Measurements from ENCODE around the gene CACNA1C. TPM values are rescaled to one million over a fixed set of nuclear protein-coding genes. Genes with fewer than 3 reads are reported as not detected.

CACNA1C gene
- total and polyA plus RNA-seq, 4 donors, result 4.3 to 114 (median 46.3) TPM

GRCh38 chr12:2654741-2655140 lies 602.0 kb downstream of the CACNA1C start:
- Histone ChIP-seq H3K9me3 (ENCODE audit: control insufficient read depth, low read length) (no peaks in the 10 kb centered on the region), H3K27me3 (ENCODE audit: control insufficient read depth in 1 of 2, insufficient read depth in 2 of 2, low read length in 1 of 2) (no peaks in the 10 kb centered on the region), H3K4me1 (ENCODE audit: control insufficient read depth in 1 of 2, insufficient read depth in 2 of 2, low read length in 2 of 2) (no peaks in the 10 kb centered on the region), H3K27ac (ENCODE audit: low read depth in 1 of 2, low read length in 2 of 2) (no peak overlapping the region), H3K4me3 (ENCODE audit: low read length in 2 of 2) (no peak overlapping the region), H3K36me3 (ENCODE audit: control insufficient read depth in 1 of 2, insufficient read depth in 2 of 2, low read length in 1 of 2) (peaks cover 2 to 10% of the 10 kb centered on the region in 2 donors)
- ATAC-seq (ENCODE audit: low FRiP score) (no peak), DNase-seq (peak in 1 of 2 donors; percentile 27)
- intact Hi-C loops (cut with DNase I), result no loop called here
- WGBS, 2 donors, result 66 to 69% methylated on average over 4 of the region's 4 CpGs

GRCh38 chr12:2662524-2662923 lies 609.7 kb downstream of the CACNA1C start:
- no peaks in the 10 kb centered on the region for H3K9me3 ChIP-seq (ENCODE audit: control insufficient read depth, low read length)

GRCh38 chr12:2664721-2665577 lies 612.2 kb downstream of the CACNA1C start:
- H3K27ac ChIP-seq (ENCODE audit: low read depth in 1 of 2, low read length in 2 of 2), result no peak overlapping the region
- H3K27me3 ChIP-seq (ENCODE audit: control insufficient read depth in 1 of 2, insufficient read depth in 2 of 2, low read length in 1 of 2), result no peaks in the 10 kb centered on the region
- WGBS, 2 donors, result 88 to 91% methylated on average over 6 to 7 of the region's 7 CpGs
- ATAC-seq (ENCODE audit: low FRiP score) (peak; percentile 47), DNase-seq (peak; percentile 18 to 68)
- peaks cover 2 to 15% of the 10 kb centered on the region in 2 donors for H3K36me3 ChIP-seq (ENCODE audit: control insufficient read depth in 1 of 2, insufficient read depth in 2 of 2, low read length in 1 of 2)
- H3K4me3 ChIP-seq (ENCODE audit: low read length in 2 of 2), result no peak overlapping the region
- intact Hi-C loops (cut with DNase I), result no loop called here
- H3K9me3 ChIP-seq (ENCODE audit: control insufficient read depth, low read length), result no peaks in the 10 kb centered on the region
- no peaks in the 10 kb centered on the region for H3K4me1 ChIP-seq (ENCODE audit: control insufficient read depth in 1 of 2, insufficient read depth in 2 of 2, low read length in 2 of 2)

More at GRCh38 chr12:2662524-2662923, 609.7 kb downstream of the CACNA1C start:
- Histone ChIP-seq H3K27ac (ENCODE audit: low read depth in 1 of 2, low read length in 2 of 2) (no peak overlapping the region), H3K4me1 (ENCODE audit: control insufficient read depth in 1 of 2, insufficient read depth in 2 of 2, low read length in 2 of 2) (no peaks in the 10 kb centered on the region), H3K27me3 (ENCODE audit: control insufficient read depth in 1 of 2, insufficient read depth in 2 of 2, low read length in 1 of 2) (no peaks in the 10 kb centered on the region), H3K36me3 (ENCODE audit: control insufficient read depth in 1 of 2, insufficient read depth in 2 of 2, low read length in 1 of 2) (peaks cover 4 to 12% of the 10 kb centered on the region in 2 donors), H3K4me3 (ENCODE audit: low read length in 2 of 2) (no peak overlapping the region)
- DNase-seq (no peak), ATAC-seq (ENCODE audit: low FRiP score) (no peak)
- WGBS, 2 donors, result 84 to 85% methylated on average over 2 of the region's 2 CpGs
- intact Hi-C loops (cut with DNase I), result no loop called here

GRCh38 chr12:2666411-2666810 lies 613.6 kb downstream of the CACNA1C start:
- ATAC-seq (ENCODE audit: low FRiP score), result no peak
- 87 to 89% methylated on average over 11 of the region's 11 CpGs for WGBS, 2 donors
- peak; percentile 29 to 31 for DNase-seq

GRCh38 chr12:2666846-2667245 lies 614.1 kb downstream of the CACNA1C start:
- ATAC-seq (ENCODE audit: low FRiP score) (no peak), DNase-seq (peak; percentile 20 to 22)
- no peaks in the 10 kb centered on the region for H3K4me1 ChIP-seq (ENCODE audit: control insufficient read depth in 1 of 2, insufficient read depth in 2 of 2, low read length in 2 of 2)
- no peaks in the 10 kb centered on the region for H3K27me3 ChIP-seq (ENCODE audit: control insufficient read depth in 1 of 2, insufficient read depth in 2 of 2, low read length in 1 of 2)
- peaks cover 2 to 14% of the 10 kb centered on the region in 2 donors for H3K36me3 ChIP-seq (ENCODE audit: control insufficient read depth in 1 of 2, insufficient read depth in 2 of 2, low read length in 1 of 2)
- H3K27ac ChIP-seq (ENCODE audit: low read depth in 1 of 2, low read length in 2 of 2), result no peak overlapping the region
- H3K9me3 ChIP-seq (ENCODE audit: control insufficient read depth, low read length), result no peaks in the 10 kb centered on the region
- intact Hi-C loops (cut with DNase I), result no loop called here
- WGBS, 2 donors, result 90 to 93% methylated on average over 3 of the region's 3 CpGs
- no peak overlapping the region for H3K4me3 ChIP-seq (ENCODE audit: low read length in 2 of 2)

More at GRCh38 chr12:2666411-2666810, 613.6 kb downstream of the CACNA1C start:
- Histone ChIP-seq H3K4me1 (ENCODE audit: control insufficient read depth in 1 of 2, insufficient read depth in 2 of 2, low read length in 2 of 2) (no peaks in the 10 kb centered on the region), H3K27me3 (ENCODE audit: control insufficient read depth in 1 of 2, insufficient read depth in 2 of 2, low read length in 1 of 2) (no peaks in the 10 kb centered on the region), H3K36me3 (ENCODE audit: control insufficient read depth in 1 of 2, insufficient read depth in 2 of 2, low read length in 1 of 2) (peaks cover 2 to 14% of the 10 kb centered on the region in 2 donors), H3K27ac (ENCODE audit: low read depth in 1 of 2, low read length in 2 of 2) (no peak overlapping the region), H3K4me3 (ENCODE audit: low read length in 2 of 2) (no peak overlapping the region), H3K9me3 (ENCODE audit: control insufficient read depth, low read length) (no peaks in the 10 kb centered on the region)
- intact Hi-C loops (cut with DNase I), result no loop called here

GRCh38 chr12:2667716-2668440 lies 615.1 kb downstream of the CACNA1C start:
- intact Hi-C loops (cut with DNase I), result no loop called here
- Histone ChIP-seq H3K27ac (ENCODE audit: low read depth in 1 of 2, low read length in 2 of 2) (no peak overlapping the region), H3K4me1 (ENCODE audit: control insufficient read depth in 1 of 2, insufficient read depth in 2 of 2, low read length in 2 of 2) (no peaks in the 10 kb centered on the region), H3K4me3 (ENCODE audit: low read length in 2 of 2) (no peak overlapping the region), H3K36me3 (ENCODE audit: control insufficient read depth in 1 of 2, insufficient read depth in 2 of 2, low read length in 1 of 2) (peaks cover 2 to 15% of the 10 kb centered on the region in 2 donors), H3K27me3 (ENCODE audit: control insufficient read depth in 1 of 2, insufficient read depth in 2 of 2, low read length in 1 of 2) (no peaks in the 10 kb centered on the region), H3K9me3 (ENCODE audit: control insufficient read depth, low read length) (no peaks in the 10 kb centered on the region)
- 85 to 86% methylated on average over 17 of the region's 17 CpGs for WGBS, 2 donors
- ATAC-seq (ENCODE audit: low FRiP score), result no peak
- DNase-seq, result peak; percentile 36 to 54

- Histone ChIP-seq H3K27me3 (ENCODE audit: control insufficient read depth in 1 of 2, insufficient read depth in 2 of 2, low read length in 1 of 2) (no peaks in the 10 kb centered on the region), H3K4me3 (ENCODE audit: low read length in 2 of 2) (no peak overlapping the region), H3K9me3 (ENCODE audit: control insufficient read depth, low read length) (no peaks in the 10 kb centered on the region), H3K27ac (ENCODE audit: low read depth in 1 of 2, low read length in 2 of 2) (no peak overlapping the region), H3K4me1 (ENCODE audit: control insufficient read depth in 1 of 2, insufficient read depth in 2 of 2, low read length in 2 of 2) (no peaks in the 10 kb centered on the region), H3K36me3 (ENCODE audit: control insufficient read depth in 1 of 2, insufficient read depth in 2 of 2, low read length in 1 of 2) (peaks cover 2 to 15% of the 10 kb centered on the region in 2 donors)
- WGBS, 2 donors, result 89 to 91% methylated on average over 17 of the region's 17 CpGs
- peak; percentile 21 to 30 for DNase-seq
- intact Hi-C loops (cut with DNase I), result no loop called here
- ATAC-seq (ENCODE audit: low FRiP score), result no peak
These were observed 616.0 kb downstream of the CACNA1C start for GRCh38 chr12:2668816-2669215.

- DNase-seq (peak in 1 of 2 donors; percentile 14), ATAC-seq (ENCODE audit: low FRiP score) (no peak)
- Histone ChIP-seq H3K36me3 (ENCODE audit: control insufficient read depth in 1 of 2, insufficient read depth in 2 of 2, low read length in 1 of 2) (peaks cover 2 to 15% of the 10 kb centered on the region in 2 donors), H3K27ac (ENCODE audit: low read depth in 1 of 2, low read length in 2 of 2) (no peak overlapping the region), H3K27me3 (ENCODE audit: control insufficient read depth in 1 of 2, insufficient read depth in 2 of 2, low read length in 1 of 2) (no peaks in the 10 kb centered on the region), H3K4me3 (ENCODE audit: low read length in 2 of 2) (no peak overlapping the region), H3K9me3 (ENCODE audit: control insufficient read depth, low read length) (no peaks in the 10 kb centered on the region), H3K4me1 (ENCODE audit: control insufficient read depth in 1 of 2, insufficient read depth in 2 of 2, low read length in 2 of 2) (no peaks in the 10 kb centered on the region)
- intact Hi-C loops (cut with DNase I), result no loop called here
- WGBS, 2 donors, result 91 to 92% methylated on average over 8 of the region's 8 CpGs
These were observed 616.8 kb downstream of the CACNA1C start for GRCh38 chr12:2669560-2669959.
